Activated CD8-positive, alpha-beta T cell treated with anti-CD3 and anti-CD28 coated beads, Interleukin-2, amount 10 ng/mL, durations not matched to agents 7 days and 5 days (primary cell): ENCODE results near the gene CTNNA2. TPM values are rescaled to one million over a fixed set of nuclear protein-coding genes. Genes with fewer than 3 reads are reported as not detected.
"Not testable (repeated sequence)": the region's sequence is repeated elsewhere in the genome, so short reads cannot be mapped to it uniquely, and the experiment has no call there.

Experiments
- ATAC-seq: fragments of 150-1000 bp; cut with Tn5 transposase; one replicate; pipeline ENCODE4 v1.10.0; 2021; ENCODE audit warnings: moderate library complexity
- CTCF ChIA-PET: fragments of 350-600 bp; sonication (Branson Sonifier 250); formaldehyde crosslinking; loops from one replicate; lab custom pipeline; 2021; ENCODE audit warnings: antibody characterized with exemption; lab: Charles Lee
- POLR2A ChIA-PET: fragments of 350-600 bp; sonication (Branson Sonifier 250); formaldehyde crosslinking; loops from one replicate; lab custom pipeline; 2021; ENCODE audit warnings: antibody characterized with exemption; lab: Charles Lee
- DNase-seq: peaks from one replicate; pipeline ENCODE4 v3.0.0-alpha.2; 2020
- H3K27ac Mint-ChIP-seq: one replicate; pipeline ENCODE4 v1.8.0; 2021; ENCODE audit warnings: mild to moderate bottlenecking, mixed read lengths
- H3K27me3 Mint-ChIP-seq: one replicate; pipeline ENCODE4 v1.8.0; 2021; ENCODE audit warnings: low read depth, mixed read lengths
- H3K36me3 Mint-ChIP-seq: one replicate; pipeline ENCODE4 v1.8.0; 2021; ENCODE audit warnings: low read depth, mixed read lengths
- H3K4me1 Mint-ChIP-seq: one replicate; pipeline ENCODE4 v1.8.0; 2021; ENCODE audit warnings: low read depth, mixed read lengths
- H3K4me3 Mint-ChIP-seq: one replicate; pipeline ENCODE4 v1.8.0; 2021; ENCODE audit warnings: mild to moderate bottlenecking, mixed read lengths
- H3K9me3 Mint-ChIP-seq: one replicate; pipeline ENCODE4 v1.8.0; 2022; ENCODE audit warnings: mixed read lengths; ENCODE audit not compliant: insufficient read depth
- total RNA-seq, 2 experiments: library from RNA; stranded (reverse); gene quantifications; one replicate each; pipeline ENCODE4 v1.2.3, GENCODE V29; 2021

Gene CTNNA2
- total RNA-seq, 2 experiments from 2014 or later = not detected

DNA sequence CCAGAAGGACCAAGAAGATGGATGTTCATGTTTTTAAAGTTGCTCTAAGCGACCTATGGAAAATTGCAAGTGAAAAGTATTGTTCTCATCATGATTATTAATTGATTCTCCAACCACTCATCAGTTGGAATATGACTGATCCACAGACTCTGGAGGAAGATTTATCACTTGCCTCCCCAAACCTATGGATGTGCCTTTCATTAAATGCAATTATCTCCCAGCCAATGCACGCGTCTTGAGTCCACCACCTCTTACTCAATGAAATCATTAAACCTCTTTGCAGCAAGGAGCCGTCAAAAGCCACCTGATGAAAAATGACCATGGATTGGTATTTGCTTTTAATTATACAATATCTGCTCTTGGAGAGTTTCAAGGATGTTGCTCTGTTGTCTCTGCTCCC, 626.1 kb downstream of the CTNNA2 start:
- POLR2A ChIA-PET = no interaction called here

GRCh38 chr2:80141007-80141726, 628.3 kb downstream of the CTNNA2 start:
- Mint-ChIP-seq H3K4me1 (no peaks in the 10 kb centered on the region), H3K27ac (no peak overlapping the region), H3K4me3 (no peak overlapping the region), H3K36me3 (no peaks in the 10 kb centered on the region), H3K27me3 (no peaks in the 10 kb centered on the region), H3K9me3 (no peaks in the 10 kb centered on the region)
- CTCF ChIA-PET = no interaction called here
- ATAC-seq (no peak), DNase-seq (no peak)
- POLR2A ChIA-PET = no interaction called here

More for the DNA sequence above, 626.1 kb downstream of the CTNNA2 start:
- DNase-seq (no peak), ATAC-seq (no peak)
- Mint-ChIP-seq H3K36me3 (no peaks in the 10 kb centered on the region), H3K27me3 (no peaks in the 10 kb centered on the region), H3K9me3 (no peaks in the 10 kb centered on the region), H3K4me3 (no peak overlapping the region), H3K4me1 (no peaks in the 10 kb centered on the region), H3K27ac (no peak overlapping the region)
- CTCF ChIA-PET = no interaction called here

DNA sequence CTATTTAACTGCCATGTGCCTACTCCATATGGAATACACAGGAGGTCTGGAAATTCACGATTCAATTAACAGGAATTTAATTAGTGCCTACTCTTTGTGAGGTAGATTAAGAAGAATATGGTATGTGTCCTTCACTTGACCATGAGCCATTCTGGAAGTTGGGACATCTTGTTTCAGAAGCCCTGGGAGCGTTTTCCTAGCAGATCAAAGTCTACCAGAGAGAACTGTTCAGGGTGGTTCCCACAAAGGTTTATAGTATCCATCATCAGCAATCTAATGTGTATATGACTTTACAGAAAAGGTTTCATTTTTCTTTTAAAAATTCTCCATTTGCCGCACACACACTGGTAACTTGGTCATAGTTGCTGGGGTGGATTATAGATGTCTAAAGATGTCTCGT, 632.6 kb downstream of the CTNNA2 start:
- no peak for DNase-seq
- Mint-ChIP-seq H3K27ac (no peak overlapping the region), H3K27me3 (no peaks in the 10 kb centered on the region), H3K4me3 (no peak overlapping the region), H3K36me3 (no peaks in the 10 kb centered on the region), H3K4me1 (no peaks in the 10 kb centered on the region), H3K9me3 (peaks cover 3% of the 10 kb centered on the region)
- ChIA-PET CTCF (no interaction called here), POLR2A (no interaction called here)
- ATAC-seq = no peak

DNA sequence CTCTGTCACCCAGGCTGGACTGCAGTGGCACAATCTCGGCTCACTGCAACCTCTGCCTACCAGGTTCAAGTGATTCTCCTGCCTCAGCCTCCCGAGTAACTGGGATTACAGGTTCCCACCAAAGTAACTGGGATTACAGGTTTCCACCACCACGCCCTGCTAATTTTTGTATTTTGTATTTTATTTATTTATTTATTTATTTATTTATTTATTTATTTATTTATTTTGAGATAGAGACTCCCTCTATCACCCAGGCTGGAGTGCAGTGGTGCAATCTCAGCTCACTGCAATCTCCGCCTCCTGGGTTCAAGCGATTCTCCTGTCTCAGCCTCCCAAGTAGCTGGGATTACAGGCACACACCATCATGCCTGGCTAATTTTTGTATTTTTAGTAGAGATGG, 633.9 kb downstream of the CTNNA2 start:
- POLR2A ChIA-PET, H3K27me3 Mint-ChIP-seq, H3K36me3 Mint-ChIP-seq, ATAC-seq, DNase-seq, H3K4me3 Mint-ChIP-seq, H3K9me3 Mint-ChIP-seq, CTCF ChIA-PET, H3K27ac Mint-ChIP-seq, H3K4me1 Mint-ChIP-seq: not testable (repeated sequence)

DNA sequence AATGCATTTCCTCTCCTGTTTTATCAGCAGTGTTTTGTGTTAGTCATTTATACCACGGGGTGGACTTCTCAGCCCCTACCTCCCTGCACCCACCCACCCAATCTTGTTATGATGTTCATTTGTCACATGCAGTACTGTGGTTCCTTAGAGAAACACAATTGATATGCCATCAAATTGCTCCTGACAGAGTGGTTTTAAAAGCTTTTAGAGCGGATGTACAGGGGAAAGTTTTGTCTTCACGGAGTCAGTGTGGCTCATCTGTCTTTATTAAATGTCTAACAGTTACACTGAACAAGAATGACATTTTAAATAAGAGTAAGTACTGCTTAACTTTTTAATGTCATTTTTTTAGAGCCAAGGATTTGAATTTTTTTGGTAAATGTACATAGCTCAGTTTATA, 634.8 kb downstream of the CTNNA2 start:
- no peak for DNase-seq
- H3K27me3 Mint-ChIP-seq = no peaks in the 10 kb centered on the region
- H3K27ac Mint-ChIP-seq = no peak overlapping the region
- peaks cover 3% of the 10 kb centered on the region for H3K9me3 Mint-ChIP-seq
- ChIA-PET CTCF (no interaction called here), POLR2A (no interaction called here)
- no peaks in the 10 kb centered on the region for H3K36me3 Mint-ChIP-seq
- no peak overlapping the region for H3K4me3 Mint-ChIP-seq
- no peaks in the 10 kb centered on the region for H3K4me1 Mint-ChIP-seq
- ATAC-seq = no peak

DNA sequence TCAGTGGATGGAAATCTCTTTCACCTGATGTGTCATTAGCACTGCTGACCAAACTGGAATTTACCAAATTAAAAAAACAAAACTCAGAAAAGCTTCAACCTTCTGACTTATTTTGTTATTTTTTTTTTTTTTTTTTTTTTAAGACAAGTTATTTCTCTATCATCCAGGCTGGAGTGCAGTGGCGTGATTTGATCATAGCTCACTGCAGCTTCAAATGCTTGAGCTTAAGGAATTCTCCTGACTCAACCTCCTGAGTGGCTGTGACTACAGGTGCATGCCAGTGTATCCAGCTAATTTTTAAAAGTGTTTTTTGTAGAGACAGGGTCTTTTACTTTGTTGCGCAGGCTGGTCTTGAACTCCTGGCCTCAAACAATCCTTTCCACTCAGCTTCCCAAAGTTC, 636.1 kb downstream of the CTNNA2 start:
- Mint-ChIP-seq H3K27me3 (no peaks in the 10 kb centered on the region), H3K4me3 (no peak overlapping the region), H3K9me3 (peaks cover 3% of the 10 kb centered on the region), H3K4me1 (no peaks in the 10 kb centered on the region), H3K27ac (no peak overlapping the region), H3K36me3 (no peaks in the 10 kb centered on the region)
- DNase-seq = no peak
- ATAC-seq = no peak
- ChIA-PET CTCF (no interaction called here), POLR2A (no interaction called here)

- ChIA-PET CTCF (no interaction called here), POLR2A (no interaction called here)
- ATAC-seq = no peak
Observed at GRCh38 chr2:80149991-80150390, 637.1 kb downstream of the CTNNA2 start.

GRCh38 chr2:80151248-80151647, 638.4 kb downstream of the CTNNA2 start:
- H3K27ac Mint-ChIP-seq = no peak overlapping the region
- H3K9me3 Mint-ChIP-seq = peaks cover 2% of the 10 kb centered on the region
- H3K36me3 Mint-ChIP-seq = no peaks in the 10 kb centered on the region
- H3K27me3 Mint-ChIP-seq = no peaks in the 10 kb centered on the region
- ChIA-PET POLR2A (no interaction called here), CTCF (no interaction called here)
- H3K4me1 Mint-ChIP-seq = no peaks in the 10 kb centered on the region
- H3K4me3 Mint-ChIP-seq = no peak overlapping the region
- DNase-seq (no peak), ATAC-seq (no peak)

More at GRCh38 chr2:80149991-80150390, 637.1 kb downstream of the CTNNA2 start:
- Mint-ChIP-seq H3K4me1 (no peaks in the 10 kb centered on the region), H3K27ac (no peak overlapping the region), H3K27me3 (no peaks in the 10 kb centered on the region), H3K9me3 (peaks cover 3% of the 10 kb centered on the region), H3K4me3 (no peak overlapping the region), H3K36me3 (no peaks in the 10 kb centered on the region)
- DNase-seq = no peak

DNA sequence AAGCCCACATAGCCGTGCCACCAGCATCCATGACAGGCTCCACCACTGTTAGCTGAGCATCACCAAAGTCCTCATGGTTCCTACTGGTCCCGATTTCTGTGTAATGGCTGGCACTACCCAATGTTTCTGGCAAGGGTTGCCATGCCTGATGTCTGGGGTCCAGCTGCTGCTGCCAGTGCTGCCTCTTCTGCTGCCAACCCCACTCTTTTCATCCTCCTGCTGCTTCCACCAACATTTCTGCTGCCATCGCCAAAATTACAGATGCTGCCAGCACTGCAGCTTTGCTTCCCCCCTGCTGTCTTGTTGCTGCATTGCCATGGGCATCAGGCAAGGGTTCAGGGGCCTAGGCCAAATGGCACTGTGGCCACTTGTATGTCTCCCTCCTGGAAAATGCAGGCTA, 638.8 kb downstream of the CTNNA2 start:
- Mint-ChIP-seq H3K9me3 (no peaks in the 10 kb centered on the region), H3K36me3 (no peaks in the 10 kb centered on the region), H3K4me3 (no peak overlapping the region), H3K27ac (no peak overlapping the region), H3K4me1 (no peaks in the 10 kb centered on the region), H3K27me3 (no peaks in the 10 kb centered on the region)
- CTCF ChIA-PET = no interaction called here
- ATAC-seq (no peak), DNase-seq (no peak)
- POLR2A ChIA-PET = no interaction called here

DNA sequence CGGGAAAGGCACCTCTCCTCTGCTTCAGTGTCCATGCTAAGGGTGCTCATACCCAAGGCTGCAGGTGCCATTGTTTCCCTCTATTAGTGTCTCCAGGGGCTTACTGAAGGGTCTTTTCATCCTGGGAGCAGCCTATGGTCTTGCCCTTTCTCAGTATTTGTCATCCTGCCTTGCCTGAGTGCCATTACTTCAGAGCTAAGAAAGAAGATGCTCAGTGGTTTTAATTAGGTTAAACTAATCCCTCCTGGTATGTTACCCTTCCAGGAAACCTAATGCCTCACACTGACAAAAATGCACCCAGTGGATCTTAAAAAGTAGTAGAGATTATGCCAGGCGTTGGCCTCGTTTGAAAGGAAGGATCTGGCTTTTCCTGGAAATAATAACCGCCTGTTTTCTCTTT, 640.3 kb downstream of the CTNNA2 start:
- no peak overlapping the region for H3K27ac Mint-ChIP-seq
- CTCF ChIA-PET = no interaction called here

DNA sequence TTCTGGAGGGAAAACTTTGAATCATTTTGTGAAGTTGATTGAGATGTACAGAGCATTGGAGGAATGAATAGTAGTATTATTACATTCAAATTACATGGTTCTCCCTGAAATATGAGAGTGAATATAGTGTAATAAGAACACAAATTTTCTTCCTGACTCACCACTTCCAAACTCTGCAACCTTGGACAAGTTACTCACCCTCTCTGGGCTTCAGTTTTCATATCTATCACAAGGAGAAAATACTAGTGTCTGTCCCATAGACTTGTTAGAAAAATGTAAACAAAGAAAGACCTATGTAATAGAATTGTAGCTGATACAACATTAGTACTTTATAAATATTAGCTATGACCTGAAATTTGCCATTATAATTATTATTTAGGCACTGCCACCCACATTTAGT, 640.9 kb downstream of the CTNNA2 start:
- H3K36me3 Mint-ChIP-seq = no peaks in the 10 kb centered on the region
- ChIA-PET CTCF (no interaction called here), POLR2A (no interaction called here)
- no peak overlapping the region for H3K27ac Mint-ChIP-seq
- no peak for DNase-seq
- H3K27me3 Mint-ChIP-seq = no peaks in the 10 kb centered on the region
- no peaks in the 10 kb centered on the region for H3K4me1 Mint-ChIP-seq
- H3K9me3 Mint-ChIP-seq = no peaks in the 10 kb centered on the region
- H3K4me3 Mint-ChIP-seq = no peak overlapping the region
- no peak for ATAC-seq

More for the DNA sequence above, 640.3 kb downstream of the CTNNA2 start:
- POLR2A ChIA-PET = no interaction called here
- Mint-ChIP-seq H3K4me1 (no peaks in the 10 kb centered on the region), H3K4me3 (no peak overlapping the region), H3K9me3 (no peaks in the 10 kb centered on the region), H3K27me3 (no peaks in the 10 kb centered on the region), H3K36me3 (no peaks in the 10 kb centered on the region)
- no peak for ATAC-seq
- no peak for DNase-seq

DNA sequence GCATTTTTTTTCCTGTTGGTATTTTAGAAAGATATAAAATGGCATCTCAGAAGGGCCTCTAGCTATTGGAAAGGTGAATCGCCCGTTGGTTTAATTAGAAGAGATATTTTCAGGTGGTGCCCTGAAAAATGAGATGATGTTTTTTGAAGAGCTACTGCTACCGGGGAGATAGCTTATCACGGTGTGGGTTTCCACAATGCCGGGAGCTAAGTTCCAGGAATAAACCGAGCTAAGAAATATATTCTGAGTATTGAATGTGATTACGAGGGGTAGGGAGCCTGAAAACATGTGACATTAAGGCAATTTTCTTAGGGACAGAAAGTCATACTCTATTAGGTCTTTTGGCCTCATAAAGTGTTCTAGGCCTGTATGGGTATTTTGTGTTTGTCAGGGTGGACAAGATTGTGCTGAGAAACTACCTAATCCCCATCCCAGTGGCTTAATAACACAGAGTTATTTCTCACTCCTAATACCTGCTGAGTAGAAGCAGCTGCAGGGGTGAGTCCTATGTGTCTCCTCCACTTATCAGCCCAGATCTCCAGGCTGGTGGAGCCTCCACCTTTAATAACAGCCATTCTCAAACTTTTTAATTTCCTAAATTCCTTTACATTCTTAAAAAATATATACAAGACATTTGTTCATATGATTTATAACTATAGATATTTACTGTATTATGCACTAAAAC, 641.5 kb downstream of the CTNNA2 start:
- Mint-ChIP-seq H3K9me3 (no peaks in the 10 kb centered on the region), H3K4me3 (no peak overlapping the region), H3K27me3 (no peaks in the 10 kb centered on the region), H3K36me3 (no peaks in the 10 kb centered on the region), H3K4me1 (no peaks in the 10 kb centered on the region), H3K27ac (no peak overlapping the region)
- ChIA-PET POLR2A (no interaction called here), CTCF (no interaction called here)
- no peak for ATAC-seq
- no peak for DNase-seq
